ENCODE measurements around the gene TMEM8B.
"Not testable (repeated sequence)": the region's sequence is repeated elsewhere in the genome, so short reads cannot be mapped to it uniquely, and the experiment has no call there.

TMEM8B gene

GRCh38 chr9:35912791-35913400, 83.9 kb downstream of the TMEM8B start:
- no peak overlapping the region for H3K4me3 ChIP-seq (ENCODE audit: low read length)
- no peak for DNase-seq (ENCODE audit: low read depth)
- TF ChIP-seq CTCF (conservative IDR thresholded peaks at IDR 0.05; ENCODE audit: low read depth, low read length): no peak

GRCh38 chr9:35913429-35913828, 84.4 kb downstream of the TMEM8B start:
- H3K4me3 ChIP-seq (ENCODE audit: low read length); DNase-seq (ENCODE audit: low read depth): not testable (repeated sequence)

- H3K4me3 ChIP-seq (ENCODE audit: low read length): no peak overlapping the region
- DNase-seq (ENCODE audit: low read depth): no peak
- no peak for TF ChIP-seq CTCF (conservative IDR thresholded peaks at IDR 0.05; ENCODE audit: low read depth, low read length)
Measured at GRCh38 chr9:35914301-35914807, 85.3 kb downstream of the TMEM8B start.

Measured in retinal pigment epithelial cell (primary cell).